HG03460 (cell line): ENCODE results near the gene SAGE1.
"Not testable (repeated sequence)": the region's sequence is repeated elsewhere in the genome, so short reads cannot be mapped to it uniquely, and the experiment has no call there.

Experiments
- ATAC-seq: cut with Tn5 transposase; IDR thresholded peaks from one replicate; pipeline ENCODE4 v1.9.1; 2021; ENCODE audit not compliant: unreplicated experiment

Gene SAGE1, protein sequence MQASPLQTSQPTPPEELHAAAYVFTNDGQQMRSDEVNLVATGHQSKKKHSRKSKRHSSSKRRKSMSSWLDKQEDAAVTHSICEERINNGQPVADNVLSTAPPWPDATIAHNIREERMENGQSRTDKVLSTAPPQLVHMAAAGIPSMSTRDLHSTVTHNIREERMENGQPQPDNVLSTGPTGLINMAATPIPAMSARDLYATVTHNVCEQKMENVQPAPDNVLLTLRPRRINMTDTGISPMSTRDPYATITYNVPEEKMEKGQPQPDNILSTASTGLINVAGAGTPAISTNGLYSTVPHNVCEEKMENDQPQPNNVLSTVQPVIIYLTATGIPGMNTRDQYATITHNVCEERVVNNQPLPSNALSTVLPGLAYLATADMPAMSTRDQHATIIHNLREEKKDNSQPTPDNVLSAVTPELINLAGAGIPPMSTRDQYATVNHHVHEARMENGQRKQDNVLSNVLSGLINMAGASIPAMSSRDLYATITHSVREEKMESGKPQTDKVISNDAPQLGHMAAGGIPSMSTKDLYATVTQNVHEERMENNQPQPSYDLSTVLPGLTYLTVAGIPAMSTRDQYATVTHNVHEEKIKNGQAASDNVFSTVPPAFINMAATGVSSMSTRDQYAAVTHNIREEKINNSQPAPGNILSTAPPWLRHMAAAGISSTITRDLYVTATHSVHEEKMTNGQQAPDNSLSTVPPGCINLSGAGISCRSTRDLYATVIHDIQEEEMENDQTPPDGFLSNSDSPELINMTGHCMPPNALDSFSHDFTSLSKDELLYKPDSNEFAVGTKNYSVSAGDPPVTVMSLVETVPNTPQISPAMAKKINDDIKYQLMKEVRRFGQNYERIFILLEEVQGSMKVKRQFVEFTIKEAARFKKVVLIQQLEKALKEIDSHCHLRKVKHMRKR

DNA sequence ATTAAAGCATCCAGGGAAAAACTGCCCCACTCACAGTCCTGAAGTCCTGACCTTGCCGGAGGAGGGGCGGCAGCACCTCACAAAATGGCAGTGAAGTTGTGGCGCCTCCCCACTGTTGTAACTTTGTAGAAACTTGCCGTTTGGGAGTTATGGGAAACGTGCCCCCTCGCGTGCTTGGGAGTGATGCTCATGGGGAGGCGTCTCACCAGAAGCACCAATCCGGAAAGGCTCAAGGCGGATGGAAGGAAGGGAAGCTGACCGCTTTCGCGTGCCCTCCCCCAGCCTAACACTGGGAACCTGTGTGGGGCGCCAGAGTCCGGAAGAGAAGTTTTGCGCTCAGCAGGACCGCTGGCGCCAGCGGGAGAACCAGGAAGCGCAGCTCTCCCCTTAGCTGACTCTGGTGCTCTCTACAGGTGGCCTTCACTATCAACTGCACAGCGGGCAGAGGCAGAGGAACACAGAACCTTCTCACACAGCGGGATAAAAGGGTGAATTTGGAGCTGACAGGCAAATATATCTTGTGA lies at the start of gene SAGE1, which contains the start of gene CT45A10:
Gene SAGE1, plus strand, starts transcription at position 423 of the 524 bp plus-strand sequence. CDS start 2,527 bp downstream, outside the sequence.
Gene CT45A10, minus strand, starts transcription at position 151 of the 524 bp plus-strand sequence. CDS start 8,100 bp downstream, outside the sequence.
- ATAC-seq, result no peak

DNA sequence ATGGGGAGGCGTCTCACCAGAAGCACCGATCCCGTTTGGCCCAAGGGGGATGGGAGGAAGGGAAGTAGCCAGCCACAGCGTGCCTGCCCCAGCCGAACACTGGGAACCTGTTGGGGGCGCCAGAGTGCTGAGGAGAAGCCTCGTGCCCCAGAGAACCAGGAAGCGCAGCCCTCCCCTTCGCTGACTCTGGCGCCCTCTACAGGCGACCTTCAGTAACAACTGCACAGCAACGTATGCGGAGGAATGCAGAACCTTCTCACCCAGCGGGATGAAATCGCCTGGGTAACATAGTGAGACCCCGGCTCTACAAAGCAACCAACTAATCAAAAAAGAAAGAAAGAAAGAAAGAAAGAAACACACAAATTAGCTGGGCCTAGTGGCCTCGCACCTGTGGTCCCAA lies 39.1 kb upstream of the SAGE1 start, which contains the start of gene CT45A8:
Gene CT45A8, minus strand, starts transcription at position 101 of the 400 bp plus-strand sequence. CDS start 3,755 bp downstream, outside the sequence.
- ATAC-seq, result not testable (repeated sequence)

DNA sequence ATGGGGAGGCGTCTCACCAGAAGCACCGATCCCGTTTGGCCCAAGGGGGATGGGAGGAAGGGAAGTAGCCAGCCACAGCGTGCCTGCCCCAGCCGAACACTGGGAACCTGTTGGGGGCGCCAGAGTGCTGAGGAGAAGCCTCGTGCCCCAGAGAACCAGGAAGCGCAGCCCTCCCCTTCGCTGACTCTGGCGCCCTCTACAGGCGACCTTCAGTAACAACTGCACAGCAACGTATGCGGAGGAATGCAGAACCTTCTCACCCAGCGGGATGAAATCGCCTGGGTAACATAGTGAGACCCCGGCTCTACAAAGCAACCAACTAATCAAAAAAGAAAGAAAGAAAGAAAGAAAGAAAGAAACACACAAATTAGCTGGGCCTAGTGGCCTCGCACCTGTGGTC lies 21.8 kb upstream of the SAGE1 start, which contains the start of gene CT45A9:
Gene CT45A9, minus strand, starts transcription at position 101 of the 400 bp plus-strand sequence. CDS start 3,751 bp downstream, outside the sequence.
- not testable (repeated sequence) for ATAC-seq

DNA sequence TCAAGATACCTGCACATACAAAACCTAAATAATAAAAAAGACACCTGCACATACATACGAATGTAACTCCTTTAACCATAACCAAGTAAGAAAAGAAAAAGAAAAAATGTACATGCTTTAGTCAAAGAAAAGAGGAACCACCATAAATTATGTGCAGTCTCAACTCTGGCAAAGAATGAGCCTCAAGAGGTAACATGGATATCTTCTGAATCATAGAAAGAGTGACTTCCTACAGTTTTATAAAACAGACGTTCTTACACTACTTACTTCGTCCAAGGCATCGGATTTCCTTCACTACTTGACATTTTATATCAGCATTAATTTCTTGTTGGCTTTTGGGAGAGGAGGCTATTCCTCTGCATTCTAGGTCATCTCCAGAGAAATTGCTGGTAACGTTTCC lies 10.8 kb upstream of the SAGE1 start:
- not testable (repeated sequence) for ATAC-seq

DNA sequence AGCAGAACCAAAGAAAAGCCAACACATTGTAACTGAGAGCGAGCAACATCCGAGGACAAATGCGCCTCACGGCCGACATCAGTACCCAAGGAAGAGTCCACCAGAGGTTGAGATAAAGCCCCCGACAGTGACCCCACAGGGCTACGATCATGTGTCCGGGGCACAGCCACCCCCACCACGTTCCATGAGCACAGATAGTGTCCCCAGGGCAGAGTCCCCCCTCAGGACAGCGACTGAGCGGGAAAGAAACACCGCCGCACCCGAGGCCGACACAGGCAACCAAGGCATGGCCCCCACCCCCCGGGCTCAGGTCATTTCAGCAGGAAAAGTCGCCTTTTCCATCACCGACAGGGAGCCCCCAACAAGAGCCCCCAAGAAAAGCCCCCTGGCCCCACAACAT lies 5.3 kb upstream of the SAGE1 start:
- ATAC-seq, result not testable (repeated sequence)

DNA sequence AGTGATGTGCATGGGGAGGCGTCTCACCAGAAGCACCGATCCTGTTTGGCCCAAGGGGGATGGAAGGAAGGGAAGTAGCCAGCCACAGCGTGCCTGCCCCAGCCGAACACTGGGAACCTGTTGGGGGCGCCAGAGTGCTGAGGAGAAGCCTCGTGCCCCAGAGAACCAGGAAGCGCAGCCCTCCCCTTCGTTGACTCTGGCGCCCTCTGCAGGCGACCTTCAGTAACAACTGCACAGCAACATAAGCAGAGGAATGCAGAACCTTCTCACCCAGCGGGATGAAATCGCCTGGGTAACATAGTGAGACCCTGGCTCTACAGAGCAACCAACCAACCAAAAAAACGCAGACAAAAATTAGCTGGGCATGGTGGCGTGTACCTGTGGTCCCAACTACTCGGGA lies 4.5 kb upstream of the SAGE1 start:
- ATAC-seq, result not testable (repeated sequence)

DNA sequence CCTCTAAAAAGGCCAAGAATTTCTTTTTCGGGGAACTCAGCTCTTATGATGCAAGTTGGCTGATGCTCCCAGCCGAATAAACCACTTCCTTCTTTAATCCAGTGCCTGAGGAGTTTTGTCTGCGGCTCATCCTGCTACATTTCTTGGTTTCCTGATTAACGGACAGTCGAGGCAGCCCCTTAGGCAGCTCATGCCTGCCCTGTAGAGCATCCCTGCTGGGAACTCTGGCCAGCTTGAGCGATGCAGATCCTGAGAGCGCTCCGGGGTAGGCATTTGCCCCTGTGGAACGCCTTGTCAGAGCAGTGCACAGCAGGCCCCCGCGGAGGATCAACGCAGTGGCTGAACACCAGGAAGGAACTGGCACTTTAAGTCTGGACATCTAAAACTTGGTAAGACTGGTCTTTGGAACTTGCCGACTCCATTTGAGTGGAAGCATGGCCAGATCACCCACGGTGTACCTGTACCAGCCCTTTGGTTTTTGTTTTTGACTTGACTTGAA lies 3.4 kb upstream of the SAGE1 start:
- no peak for ATAC-seq

DNA sequence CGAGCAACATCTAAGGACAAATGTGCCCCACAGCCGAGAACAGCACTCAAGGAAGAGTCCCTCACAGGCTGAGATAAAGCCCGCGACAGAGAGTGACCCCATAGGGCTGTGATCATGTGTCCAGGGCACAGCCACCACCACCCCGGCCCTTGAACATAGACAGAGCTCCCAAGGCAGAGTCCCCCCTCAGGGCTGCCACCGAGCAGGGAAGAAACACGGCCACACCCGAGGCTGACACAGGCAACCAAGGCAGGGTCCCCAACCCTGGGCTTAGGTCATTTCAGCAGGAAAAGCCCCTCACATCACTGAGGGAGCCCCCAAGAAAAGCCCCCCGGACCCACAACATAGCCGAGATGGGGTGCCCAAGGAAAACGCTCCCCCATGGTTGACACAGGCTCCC lies 735 bp upstream of the SAGE1 start:
- no peak for ATAC-seq

DNA sequence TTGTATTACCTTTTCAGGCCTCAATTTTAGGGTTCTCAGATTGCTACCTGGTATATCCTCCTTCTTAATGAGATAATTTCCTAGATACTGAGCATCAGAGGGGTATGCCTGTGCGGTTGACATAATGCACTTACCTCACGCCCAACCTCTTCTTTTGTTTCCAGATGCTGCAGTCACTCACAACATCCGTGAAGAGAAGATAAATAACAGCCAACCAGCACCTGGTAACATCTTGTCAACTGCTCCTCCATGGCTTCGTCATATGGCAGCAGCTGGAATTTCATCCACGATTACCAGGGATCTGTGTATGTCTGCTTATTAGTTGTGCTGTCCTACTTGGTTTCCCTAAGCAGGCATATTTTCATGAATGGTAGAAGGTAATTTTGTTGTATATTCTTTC lies 16.7 kb downstream of the SAGE1 start:
- ATAC-seq, result no peak

DNA sequence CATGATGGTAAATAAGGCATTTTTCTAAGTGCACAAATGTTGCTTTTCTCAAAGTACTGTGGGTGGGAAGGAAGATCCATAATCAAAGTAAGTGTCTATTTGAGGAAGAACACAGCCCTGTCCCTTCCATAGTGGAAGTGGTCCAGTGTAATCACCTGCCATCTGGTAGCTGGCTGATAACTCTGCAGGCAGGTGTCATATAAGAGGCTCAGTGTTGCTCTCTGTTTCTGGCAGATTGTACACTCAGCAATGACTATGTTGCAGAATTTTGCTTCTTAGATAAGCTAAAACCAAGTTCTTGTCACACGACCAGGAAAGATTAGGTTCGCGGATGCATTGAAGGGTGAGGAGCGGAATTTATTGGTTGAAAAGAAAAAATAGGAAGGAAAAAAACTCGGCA lies 20.9 kb downstream of the SAGE1 start:
- ATAC-seq, result no peak

DNA sequence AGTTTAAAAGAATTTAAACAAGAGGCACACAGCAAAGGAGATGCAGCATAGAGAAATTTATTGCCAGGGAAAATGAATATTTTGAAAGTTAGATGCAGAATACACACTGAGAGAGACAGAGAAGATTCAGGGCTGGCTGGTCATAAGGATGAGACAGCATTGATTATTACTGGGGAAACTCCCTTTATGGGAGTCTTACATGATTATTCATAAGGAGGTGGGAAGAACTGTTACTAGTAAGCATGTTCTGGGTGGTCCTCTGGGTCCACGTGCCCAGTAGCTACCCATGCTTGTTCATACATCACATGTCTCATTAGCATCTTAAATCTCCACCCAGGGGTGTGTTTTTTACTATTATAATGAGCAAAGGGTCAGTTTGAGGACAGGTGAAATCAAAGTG lies 27.0 kb downstream of the SAGE1 start:
- ATAC-seq, result not testable (repeated sequence)

DNA sequence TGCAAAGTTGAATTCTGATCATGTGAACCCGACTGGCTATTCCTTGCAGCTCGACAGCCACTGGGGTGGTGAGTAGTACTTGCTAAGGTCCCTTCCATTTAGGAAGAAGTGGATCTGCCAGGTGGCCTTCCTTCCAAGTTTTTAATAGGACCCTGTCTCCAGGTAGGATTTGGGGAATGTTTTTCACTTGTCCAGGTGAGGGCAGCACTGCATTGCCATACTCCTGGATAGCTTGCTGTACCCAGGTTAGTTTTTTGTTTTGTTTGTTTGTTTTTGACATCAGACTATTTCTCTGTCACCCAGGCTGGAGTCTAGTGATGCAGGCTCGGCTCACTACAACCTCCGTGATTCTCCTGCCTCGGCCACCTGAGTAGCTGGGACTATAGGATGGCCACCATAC lies 29.8 kb downstream of the SAGE1 start:
- no peak for ATAC-seq

DNA sequence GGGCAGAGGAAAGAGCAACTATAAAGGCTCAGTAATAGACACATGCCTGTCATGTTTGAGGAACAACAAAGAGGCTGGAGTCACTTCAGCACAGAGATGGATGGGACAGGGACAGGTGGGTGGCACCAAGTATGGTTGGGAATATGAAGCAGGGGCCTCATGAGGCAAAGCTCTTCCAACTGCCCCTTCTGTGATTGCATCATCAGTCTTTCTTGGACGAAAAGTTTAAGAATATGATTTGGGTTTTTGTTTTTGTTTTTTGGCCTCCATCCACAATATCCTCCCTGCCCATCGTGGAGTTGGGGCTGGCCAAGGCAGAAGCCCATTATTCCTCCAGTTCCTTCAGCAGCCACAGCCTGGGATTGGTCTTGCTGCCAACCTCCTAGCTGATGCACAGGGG lies 34.4 kb downstream of the SAGE1 start:
- no peak for ATAC-seq

DNA sequence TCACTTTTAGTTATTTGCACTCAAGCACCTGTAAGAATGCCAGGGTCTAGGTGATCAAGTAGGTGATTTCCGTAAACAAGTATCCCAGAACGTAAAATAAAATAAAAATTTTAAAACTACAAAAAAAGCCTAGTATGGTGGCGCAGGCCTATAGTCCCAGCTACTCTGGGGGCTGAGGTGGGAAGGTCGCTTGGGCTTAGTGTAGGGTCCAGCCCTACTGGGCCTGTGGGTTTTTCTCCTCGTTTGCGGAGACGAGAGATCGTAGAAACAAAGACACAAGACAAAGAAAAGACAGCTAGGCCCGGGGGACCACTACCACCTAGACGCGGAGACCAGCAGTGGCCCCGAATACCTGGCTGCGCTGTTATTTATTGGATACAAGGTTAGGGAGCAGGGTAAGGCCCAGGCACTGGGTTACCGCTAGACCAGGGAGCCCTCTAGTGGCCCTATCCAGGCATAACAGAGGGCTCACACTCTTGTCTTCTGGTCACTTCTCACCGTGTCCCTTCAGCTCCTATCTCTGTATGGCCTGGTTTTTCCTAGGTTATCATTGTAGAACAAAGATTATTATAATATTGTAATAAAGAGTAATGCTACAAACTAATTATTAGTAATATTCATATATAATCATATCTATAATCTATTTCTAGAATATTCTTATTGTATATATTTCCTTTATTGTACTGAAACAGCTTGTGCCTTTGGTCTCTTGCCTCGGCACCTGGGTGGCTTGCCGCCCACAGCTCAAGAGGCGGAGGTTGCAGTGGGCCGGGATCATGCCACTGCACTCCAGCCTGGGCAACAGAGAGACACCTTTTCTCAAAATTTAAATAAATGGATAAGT lies 38.4 kb downstream of the SAGE1 start:
- no peak for ATAC-seq

DNA sequence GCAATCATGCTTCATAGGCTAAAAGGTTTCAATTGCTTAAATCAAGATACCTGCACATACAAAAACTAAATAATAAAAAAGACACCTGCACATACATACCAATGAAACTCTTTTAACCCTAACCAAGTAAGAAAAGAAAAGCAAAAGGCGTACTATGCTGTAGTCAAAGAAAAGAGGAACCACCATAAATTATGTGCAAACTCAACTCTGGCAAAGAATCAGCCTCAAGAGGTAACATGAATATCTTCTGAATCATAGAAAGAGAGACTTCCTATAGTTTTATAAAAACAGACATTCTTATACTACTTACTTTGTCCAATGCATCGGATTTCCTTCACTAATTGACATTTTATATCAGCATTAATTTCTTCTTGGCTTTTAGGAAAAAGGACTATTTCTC lies 51.0 kb downstream of the SAGE1 start:
- ATAC-seq, result no peak

DNA sequence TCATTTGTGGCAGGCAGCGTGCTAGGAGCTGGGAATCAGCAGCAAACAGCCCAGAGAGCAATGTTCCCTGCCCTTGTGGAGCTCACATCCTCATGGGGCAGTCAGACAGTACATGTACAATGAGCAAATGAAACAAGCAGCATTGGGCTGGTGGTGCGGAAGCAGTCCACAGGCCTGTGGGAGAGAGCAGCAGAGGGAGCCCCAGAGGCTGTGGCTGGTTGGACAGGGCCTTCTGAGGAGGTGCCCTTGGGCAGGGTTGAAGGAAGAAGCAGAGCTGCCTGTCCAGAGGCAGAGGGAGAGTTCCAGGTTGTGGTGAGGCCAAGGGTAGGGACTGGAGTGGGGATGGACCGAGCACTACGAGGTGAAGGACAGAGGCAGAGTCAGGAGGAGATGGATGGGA lies 57.8 kb downstream of the SAGE1 start:
- no peak for ATAC-seq
